GM19035 (cell line): ENCODE results near the gene UBE2D3.

Experiments
- ATAC-seq: cut with Tn5 transposase; IDR thresholded peaks from one replicate; pipeline ENCODE4 v1.9.1; 2021; ENCODE audit not compliant: unreplicated experiment

The UBE2D3 gene

GRCh38 chr4:102792361-102792936 lies 34.9 kb downstream of the UBE2D3 start:
- ATAC-seq, result no peak

GRCh38 chr4:102791318-102791835 lies 36.0 kb downstream of the UBE2D3 start:
- no peak for ATAC-seq

GRCh38 chr4:102789317-102789717 lies 38.0 kb downstream of the UBE2D3 start:
- no peak for ATAC-seq

GRCh38 chr4:102787944-102788343 lies 39.4 kb downstream of the UBE2D3 start:
- ATAC-seq, result no peak

GRCh38 chr4:102787096-102787881 lies 40.1 kb downstream of the UBE2D3 start:
- ATAC-seq, result no peak

- ATAC-seq, result no peak
Measured at GRCh38 chr4:102786279-102786678, 41.1 kb downstream of the UBE2D3 start.

- ATAC-seq, result no peak
Measured at GRCh38 chr4:102783006-102783405, 44.3 kb downstream of the UBE2D3 start.

GRCh38 chr4:102781570-102781969 lies 45.8 kb downstream of the UBE2D3 start:
- no peak for ATAC-seq

GRCh38 chr4:102780476-102781144 lies 46.7 kb downstream of the UBE2D3 start:
- ATAC-seq, result no peak

GRCh38 chr4:102779204-102779603 lies 48.1 kb downstream of the UBE2D3 start:
- ATAC-seq, result no peak

GRCh38 chr4:102778720-102779119 lies 48.6 kb downstream of the UBE2D3 start:
- ATAC-seq, result no peak

- ATAC-seq, result no peak
Measured at GRCh38 chr4:102775805-102776204, 51.5 kb downstream of the UBE2D3 start.

GRCh38 chr4:102774254-102774653 lies 53.1 kb downstream of the UBE2D3 start:
- no peak for ATAC-seq

GRCh38 chr4:102772738-102773340 lies 54.5 kb downstream of the UBE2D3 start:
- ATAC-seq, result no peak

GRCh38 chr4:102764901-102765300 lies 62.5 kb downstream of the UBE2D3 start:
- ATAC-seq, result no peak

- ATAC-seq, result no peak
Measured at GRCh38 chr4:102761906-102762305, 65.4 kb downstream of the UBE2D3 start.

GRCh38 chr4:102761296-102761701 lies 66.1 kb downstream of the UBE2D3 start:
- peak; percentile 13 for ATAC-seq

GRCh38 chr4:102760645-102761295 lies 66.6 kb downstream of the UBE2D3 start, which contains the start of gene MANBA:
TSS of gene MANBA (minus strand) at chr4:102760968. CDS start at chr4:102760894, 74 bp downstream.
- peak; percentile 95 for ATAC-seq

- ATAC-seq, result peak; percentile 55
Measured at GRCh38 chr4:102759831-102760644, 67.3 kb downstream of the UBE2D3 start.
